GM18870 (cell line): ENCODE measurements around the gene TCF23.
"Not testable (repeated sequence)": the region's sequence is repeated elsewhere in the genome, so short reads cannot be mapped to it uniquely, and the experiment has no call there.

ENCODE experiments used
- ATAC-seq: cut with Tn5 transposase; IDR thresholded peaks from one replicate; pipeline ENCODE4 v1.9.1; 2021; ENCODE audit warnings: moderate library complexity; ENCODE audit not compliant: unreplicated experiment

The TCF23 gene

GRCh38 chr2:27152102-27152795 is 3.4 kb downstream of the TCF23 start:
- no peak for ATAC-seq

DNA sequence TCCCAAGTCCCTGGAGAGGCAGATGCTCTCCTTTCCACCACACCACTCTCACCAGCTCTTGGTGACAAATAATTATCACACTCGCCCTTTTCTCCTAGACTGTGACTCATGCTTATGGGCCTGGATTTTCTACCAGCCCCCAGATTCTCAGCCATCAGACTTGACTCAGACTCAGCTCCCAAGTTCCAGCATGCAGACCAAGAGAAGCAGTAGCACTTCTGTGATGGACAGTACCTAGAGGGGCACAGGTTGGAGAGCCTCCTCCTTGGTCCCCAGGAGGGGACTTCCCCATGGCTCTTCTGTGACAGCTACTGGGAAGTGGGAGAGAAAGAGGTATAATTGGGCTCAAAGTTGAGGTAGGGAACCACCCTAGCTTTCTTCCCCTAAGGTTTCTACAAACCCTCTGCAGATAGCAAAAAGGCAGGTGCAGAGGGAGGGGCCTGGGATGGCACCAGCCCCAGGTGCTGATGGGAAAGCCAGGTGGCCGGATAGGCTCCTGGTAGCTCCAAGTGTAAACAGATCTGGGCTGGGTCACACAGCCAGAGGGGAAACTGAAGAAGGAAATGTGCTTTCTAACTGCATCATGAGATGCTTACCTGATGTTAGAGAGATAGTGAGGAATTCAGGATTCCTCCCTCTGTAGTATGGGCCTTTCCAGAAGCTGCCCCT is 4.1 kb downstream of the TCF23 start:
- no peak for ATAC-seq

GRCh38 chr2:27154488-27154887 is 5.7 kb downstream of the TCF23 start:
- no peak for ATAC-seq

DNA sequence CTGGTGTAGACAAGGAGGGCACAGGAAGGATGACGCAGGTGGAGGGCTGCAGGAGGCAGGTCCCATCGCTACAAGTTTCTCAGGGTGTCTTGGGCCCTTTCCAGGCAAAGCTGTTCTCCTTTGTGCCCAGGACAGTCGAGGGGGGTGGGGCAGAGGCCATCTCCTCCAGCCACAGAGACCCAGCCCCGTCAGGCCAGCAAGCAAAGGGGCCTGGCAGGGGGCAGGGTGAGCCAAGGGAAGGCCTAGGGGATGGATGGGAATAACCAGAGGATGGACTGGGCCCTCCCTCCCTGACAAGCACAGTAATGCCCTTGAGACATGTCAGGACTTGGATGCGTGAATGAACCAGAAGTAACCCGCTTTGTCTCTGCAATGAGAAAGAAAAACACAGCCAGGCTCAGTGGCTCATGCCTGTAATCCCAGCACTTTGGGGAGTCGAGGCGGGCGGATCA is 6.3 kb downstream of the TCF23 start:
- ATAC-seq: no peak

- ATAC-seq: no peak
These were observed 9.7 kb downstream of the TCF23 start for GRCh38 chr2:27158468-27158867.

GRCh38 chr2:27159271-27159670 is 10.5 kb downstream of the TCF23 start:
- ATAC-seq: no peak

GRCh38 chr2:27160191-27160590 is 11.4 kb downstream of the TCF23 start:
- ATAC-seq: no peak

GRCh38 chr2:27162151-27163121 is 13.6 kb downstream of the TCF23 start:
- no peak for ATAC-seq

DNA sequence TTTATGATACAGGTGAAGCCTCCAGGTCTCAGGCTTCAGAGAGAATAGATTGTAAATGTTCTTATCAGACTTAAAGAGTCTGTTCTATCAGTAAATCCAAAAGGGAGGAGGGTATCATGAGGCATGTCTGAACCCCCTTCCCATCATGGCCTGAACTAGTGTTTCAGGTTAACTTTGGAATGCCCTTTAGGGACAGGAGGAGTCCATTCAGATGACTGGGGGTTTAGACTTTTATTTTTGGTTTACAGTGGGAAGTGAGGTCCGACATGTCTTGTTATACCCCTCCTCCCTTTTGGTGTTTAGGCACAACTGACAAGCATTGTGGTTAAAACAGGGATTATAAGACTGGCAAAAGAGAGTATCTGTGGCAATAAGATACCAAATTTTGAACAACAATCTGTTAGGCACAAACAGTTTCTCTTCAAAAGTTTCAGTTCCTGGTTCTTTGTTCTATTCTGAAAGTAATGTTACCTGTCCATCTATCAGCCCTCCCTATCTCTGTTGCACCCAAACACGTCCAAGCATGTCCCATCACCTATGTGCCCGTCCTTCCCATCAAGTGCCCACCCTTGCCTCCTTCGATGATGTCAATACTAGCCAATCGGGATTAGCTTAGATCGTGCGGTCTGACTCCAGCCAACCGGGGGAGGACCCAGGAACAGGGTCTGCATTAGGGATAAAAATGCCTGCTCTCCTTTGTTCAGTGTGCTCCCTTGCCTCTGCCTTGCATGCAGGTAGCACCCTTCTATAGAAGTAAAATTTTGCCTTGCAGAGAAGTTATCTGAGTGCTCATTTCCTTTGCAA is 16.4 kb downstream of the TCF23 start:
- no peak for ATAC-seq

DNA sequence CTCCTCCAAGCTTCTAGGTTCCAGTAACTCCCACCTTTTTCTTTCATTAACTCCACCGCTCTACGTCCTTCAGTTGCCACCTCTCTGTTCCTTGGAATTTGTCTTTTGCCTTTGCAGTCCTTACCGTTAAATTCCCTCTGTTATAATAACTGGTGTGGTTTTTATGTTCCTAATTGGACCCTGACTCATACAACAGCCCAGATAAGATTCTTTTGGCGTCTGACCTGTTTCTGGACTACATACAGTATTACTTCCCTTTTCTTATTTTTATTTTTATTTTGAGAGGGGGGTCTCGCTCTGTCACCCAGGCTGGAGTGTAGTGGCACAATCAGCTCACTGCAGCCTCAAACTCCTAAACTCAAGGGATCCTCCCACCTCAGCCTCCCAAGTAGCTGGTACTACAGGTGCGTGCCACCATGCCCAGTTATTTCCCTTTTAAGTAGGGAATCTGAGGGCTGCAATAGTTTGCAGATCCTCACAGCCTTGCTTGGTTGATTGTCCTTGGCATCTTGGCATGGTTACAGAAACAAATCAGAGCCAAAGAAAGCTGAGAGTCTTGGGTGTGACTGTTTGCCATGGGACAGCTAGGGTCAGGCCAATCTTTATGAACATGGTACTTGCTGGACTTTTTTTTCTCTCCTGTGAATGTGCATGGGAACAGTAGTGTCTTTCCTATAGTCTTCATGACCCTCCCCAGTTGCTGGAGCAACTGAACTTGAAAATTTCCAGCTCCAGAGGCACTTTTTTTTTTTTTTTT is 22.0 kb downstream of the TCF23 start:
- no peak for ATAC-seq

DNA sequence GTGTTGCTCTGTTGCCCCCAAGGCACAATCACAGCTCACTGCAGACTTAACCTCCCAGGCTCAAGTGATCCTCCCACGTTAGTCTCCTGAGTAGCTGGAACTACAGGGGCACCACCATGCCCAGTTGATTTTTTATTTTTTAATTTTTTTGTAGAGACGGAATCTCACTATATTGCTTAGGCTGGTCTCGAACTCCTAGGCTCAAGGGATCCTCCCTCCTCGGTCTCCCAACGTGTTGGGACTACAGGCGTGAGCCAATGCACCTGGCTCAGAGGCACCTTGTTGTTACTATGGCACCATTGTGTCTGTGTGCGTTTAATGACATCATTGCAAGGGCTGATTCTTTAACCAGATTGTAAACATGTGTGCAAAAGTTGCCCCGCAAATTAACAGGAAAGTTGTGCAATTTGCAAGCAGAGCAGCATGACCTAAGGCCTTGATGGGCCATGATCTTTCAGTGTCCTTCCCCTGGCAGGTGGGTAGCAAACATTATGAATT is 22.6 kb downstream of the TCF23 start:
- no peak for ATAC-seq

DNA sequence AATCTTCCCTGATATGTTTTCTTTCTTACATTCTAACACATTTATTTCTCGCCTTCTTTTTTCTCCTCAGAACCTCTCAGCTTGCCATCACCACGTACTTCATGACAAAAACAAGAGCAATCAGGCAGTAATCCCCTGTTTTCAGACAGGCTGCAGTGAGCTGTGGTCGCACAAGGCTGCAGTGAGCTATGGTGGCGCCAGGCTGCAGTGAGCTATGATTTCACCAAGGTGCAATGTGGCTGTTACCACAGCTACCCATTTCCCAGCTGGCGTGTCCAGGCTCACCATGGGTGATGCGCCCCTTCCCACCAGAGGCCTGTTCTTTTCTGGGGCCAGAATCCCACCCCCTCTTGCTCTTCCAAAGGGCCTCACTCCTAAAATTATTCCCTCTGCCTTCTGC is 25.8 kb downstream of the TCF23 start:
- no peak for ATAC-seq

DNA sequence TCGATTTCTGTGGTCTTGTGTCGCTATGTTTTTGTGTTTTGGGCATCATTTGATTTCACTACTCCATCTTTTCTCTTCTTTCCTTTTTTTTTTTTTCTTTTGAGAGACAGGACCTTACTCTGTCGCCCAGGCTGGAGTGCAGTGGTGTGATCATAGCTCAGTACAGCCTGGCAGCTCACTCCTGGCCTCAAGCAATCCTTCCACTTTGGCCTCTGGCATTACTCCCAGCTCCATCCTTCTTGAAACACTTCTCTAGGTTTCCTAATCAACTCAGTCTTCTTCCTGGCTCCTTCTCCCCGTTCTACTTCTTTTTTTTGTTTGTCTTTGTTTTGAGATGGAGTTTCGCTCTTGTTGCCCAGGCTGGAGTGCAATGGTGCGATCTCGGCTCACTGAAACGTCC is 26.5 kb downstream of the TCF23 start:
- ATAC-seq: no peak

GRCh38 chr2:27175781-27176180 is 27.0 kb downstream of the TCF23 start:
- ATAC-seq: not testable (repeated sequence)

DNA sequence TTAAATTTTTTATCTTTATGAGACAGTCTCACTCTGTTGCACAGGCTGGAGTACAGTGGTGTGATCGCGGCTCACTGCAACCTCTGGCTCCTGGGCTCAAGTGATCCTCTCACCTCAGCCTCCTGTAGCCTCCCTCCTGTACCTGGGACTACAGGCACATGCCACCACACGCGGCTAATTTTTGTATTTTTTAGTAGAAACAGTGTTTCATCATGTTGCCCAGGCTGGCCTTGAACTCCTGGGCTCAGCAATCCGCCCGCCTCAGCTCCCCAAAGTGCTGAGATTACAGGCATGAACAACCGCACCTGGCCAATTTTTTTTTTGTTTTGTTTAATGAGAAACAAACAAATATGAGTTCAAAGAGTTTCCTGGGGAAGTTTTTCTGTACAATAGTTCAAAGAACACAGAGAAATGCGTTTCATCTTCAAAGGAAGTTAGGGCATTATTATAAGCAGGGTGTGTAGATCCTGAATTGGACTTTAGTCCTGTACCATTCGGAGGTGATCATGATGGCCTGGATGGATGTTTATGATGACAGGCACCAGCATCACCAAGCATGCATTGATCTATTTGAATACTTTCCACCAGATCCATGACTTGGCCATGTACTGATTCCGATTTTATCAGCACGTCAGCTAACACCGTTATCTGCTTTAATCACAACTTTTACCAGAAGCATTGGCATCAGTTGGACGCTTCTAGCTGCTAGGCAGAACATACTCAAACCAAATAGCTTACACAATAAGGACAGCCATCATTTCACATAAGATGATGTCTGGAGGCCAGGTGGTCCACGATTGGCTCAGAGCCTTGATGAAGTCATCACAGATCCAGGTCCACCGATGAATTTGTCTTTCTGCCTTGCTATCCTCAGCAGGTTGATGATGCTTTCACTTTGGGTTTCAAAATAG is 28.9 kb downstream of the TCF23 start:
- no peak for ATAC-seq

GRCh38 chr2:27178469-27178868 is 29.7 kb downstream of the TCF23 start:
- ATAC-seq: no peak

DNA sequence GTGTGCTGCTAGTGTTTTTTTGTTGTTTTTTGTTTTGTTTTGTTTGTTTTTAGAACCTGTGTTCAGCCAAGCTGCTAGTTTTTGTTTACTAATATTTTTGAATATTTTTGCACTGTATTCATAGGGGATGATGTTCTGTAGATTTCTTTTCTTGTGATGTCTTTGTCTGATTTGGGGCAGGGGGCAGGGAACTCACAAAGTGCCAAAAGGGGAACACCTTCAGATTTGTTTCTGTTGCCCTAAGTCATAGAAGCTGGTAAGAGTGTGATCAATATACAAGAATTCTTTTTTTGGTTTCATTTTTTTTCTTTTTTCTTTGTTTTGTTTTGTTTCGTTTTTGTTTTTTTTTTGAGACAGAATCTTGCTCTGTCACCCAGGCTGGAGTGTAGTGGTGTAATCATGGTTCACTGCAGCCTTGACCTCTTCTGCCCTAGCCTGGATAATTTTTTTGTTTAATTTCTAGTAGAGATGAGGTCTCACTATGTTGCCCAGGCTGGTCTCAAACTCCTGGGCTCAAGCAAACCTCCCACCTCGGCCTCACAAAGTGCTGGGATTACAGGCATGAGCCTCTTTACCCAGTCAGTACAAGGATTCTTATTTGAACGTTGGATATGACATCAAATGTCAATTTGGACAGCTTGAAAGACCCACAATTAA is 30.7 kb downstream of the TCF23 start:
- ATAC-seq: no peak

- ATAC-seq: no peak
These were observed 33.5 kb downstream of the TCF23 start for GRCh38 chr2:27182346-27182745.
